HL-60 (cell line): ENCODE measurements around the gene TTC12.

Source experiments
- CTCF ChIP-seq: IDR thresholded peaks from one replicate; pipeline ENCODE4 v1.5.1; 2011; ENCODE audit warnings: low read length, control low read depth, inconsistent platforms; ENCODE audit not compliant: insufficient read depth
- POLR2AphosphoS5 ChIP-seq: IDR thresholded peaks from 2 replicates; pipeline ENCODE4 v1.6.1; 2012; ENCODE audit warnings: low read depth

- no peak for TF ChIP-seq CTCF
- no peak for TF ChIP-seq POLR2AphosphoS5
Measured at GRCh38 chr11:113286509-113287497, 27.6 kb upstream of the TTC12 start.
